ENCODE data around the gene MUSK. TPM values are rescaled to one million over a fixed set of nuclear protein-coding genes. Genes with fewer than 3 reads are reported as not detected.

Gene MUSK
- polyA plus RNA-seq, 1 experiment, result 0.58 TPM

DNA sequence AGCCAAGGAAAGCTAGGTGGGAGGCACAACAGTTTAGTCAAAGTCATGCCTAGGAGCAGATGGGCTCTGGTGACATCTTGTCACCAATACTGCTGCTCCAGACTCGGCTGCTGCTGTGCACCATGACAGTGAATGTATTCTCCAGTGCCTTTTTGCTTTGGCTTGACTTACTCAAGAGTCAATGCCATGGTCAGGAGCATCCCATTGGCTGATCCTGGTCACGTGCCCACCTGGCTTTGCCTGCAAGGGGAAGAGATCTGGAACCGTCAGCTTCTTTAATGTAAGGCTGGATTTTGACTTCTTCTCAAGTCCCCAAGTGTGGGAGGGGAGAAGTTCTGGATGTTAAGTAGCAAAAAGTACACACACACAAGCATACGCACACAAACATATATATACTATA is 19.9 kb upstream of the MUSK start:
- no peak for DNase-seq (ENCODE audit: low read depth, low spot score)
- TF ChIP-seq, protein P1, sequence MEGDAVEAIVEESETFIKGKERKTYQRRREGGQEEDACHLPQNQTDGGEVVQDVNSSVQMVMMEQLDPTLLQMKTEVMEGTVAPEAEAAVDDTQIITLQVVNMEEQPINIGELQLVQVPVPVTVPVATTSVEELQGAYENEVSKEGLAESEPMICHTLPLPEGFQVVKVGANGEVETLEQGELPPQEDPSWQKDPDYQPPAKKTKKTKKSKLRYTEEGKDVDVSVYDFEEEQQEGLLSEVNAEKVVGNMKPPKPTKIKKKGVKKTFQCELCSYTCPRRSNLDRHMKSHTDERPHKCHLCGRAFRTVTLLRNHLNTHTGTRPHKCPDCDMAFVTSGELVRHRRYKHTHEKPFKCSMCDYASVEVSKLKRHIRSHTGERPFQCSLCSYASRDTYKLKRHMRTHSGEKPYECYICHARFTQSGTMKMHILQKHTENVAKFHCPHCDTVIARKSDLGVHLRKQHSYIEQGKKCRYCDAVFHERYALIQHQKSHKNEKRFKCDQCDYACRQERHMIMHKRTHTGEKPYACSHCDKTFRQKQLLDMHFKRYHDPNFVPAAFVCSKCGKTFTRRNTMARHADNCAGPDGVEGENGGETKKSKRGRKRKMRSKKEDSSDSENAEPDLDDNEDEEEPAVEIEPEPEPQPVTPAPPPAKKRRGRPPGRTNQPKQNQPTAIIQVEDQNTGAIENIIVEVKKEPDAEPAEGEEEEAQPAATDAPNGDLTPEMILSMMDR (IDR thresholded peaks at IDR 0.05; ENCODE audit: low read depth, low read length), result no peak
- Histone ChIP-seq H3K27ac (ENCODE audit: low read depth, low read length) (peak overlapping the region; percentile 21), H3K27me3 (ENCODE audit: control insufficient read depth, insufficient read depth, low read length) (no peaks in the 10 kb centered on the region), H3K4me3 (ENCODE audit: low read depth, low read length) (no peak overlapping the region), H3K9me3 (ENCODE audit: control insufficient read depth, insufficient read depth, low read length) (no peaks in the 10 kb centered on the region)
- POLR2A ChIA-PET, result no interaction called here
- CTCF ChIA-PET, result interaction anchor here (0.5 kb wide), 1 partner anchor 635 kb away, joined by 3 read pairs; no protein-coding TSS in a partner anchor

- ChIA-PET CTCF (no interaction called here), POLR2A (interaction anchor here (0.5 to 2.9 kb wide), 11 partner anchors 93 to 1005 kb away, joined by 3 to 25 read pairs (median 4); no protein-coding TSS in a partner anchor)
- peak; percentile 76 for DNase-seq (ENCODE audit: low read depth, low spot score)
- Histone ChIP-seq H3K27ac (ENCODE audit: low read depth, low read length) (peak overlapping the region; percentile 90), H3K4me3 (ENCODE audit: low read depth, low read length) (no peak overlapping the region), H3K27me3 (ENCODE audit: control insufficient read depth, insufficient read depth, low read length) (no peaks in the 10 kb centered on the region), H3K9me3 (ENCODE audit: control insufficient read depth, insufficient read depth, low read length) (no peaks in the 10 kb centered on the region)
- TF ChIP-seq, protein P1 (IDR thresholded peaks at IDR 0.05; ENCODE audit: low read depth, low read length), result no peak
These were observed 18.3 kb upstream of the MUSK start for GRCh38 chr9:110650261-110650660.

DNA sequence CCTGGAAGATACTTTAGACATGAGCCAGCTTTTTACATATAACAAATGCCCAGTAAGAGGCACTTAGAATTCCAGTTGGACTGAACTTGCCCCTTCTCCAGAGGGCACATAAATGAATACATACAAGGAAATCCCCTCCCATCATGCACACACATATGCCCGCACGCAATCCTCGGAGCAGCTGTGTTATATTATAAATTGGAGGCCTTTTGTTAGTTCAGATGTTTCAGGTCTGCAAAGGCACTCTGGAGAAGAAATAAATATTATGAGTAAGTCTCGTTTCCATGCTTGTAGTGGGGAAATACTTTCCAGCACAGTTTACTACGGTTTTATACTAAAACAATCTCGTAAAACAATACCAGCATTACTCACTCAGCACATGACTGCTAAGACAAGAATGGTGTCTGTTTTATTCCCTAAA is 17.6 kb upstream of the MUSK start:
- Histone ChIP-seq H3K4me3 (ENCODE audit: low read depth, low read length) (no peak overlapping the region), H3K27me3 (ENCODE audit: control insufficient read depth, insufficient read depth, low read length) (no peaks in the 10 kb centered on the region), H3K9me3 (ENCODE audit: control insufficient read depth, insufficient read depth, low read length) (no peaks in the 10 kb centered on the region), H3K27ac (ENCODE audit: low read depth, low read length) (peak overlapping the region; percentile 63)
- ChIA-PET CTCF (interaction anchor here (1.0 kb wide), 1 partner anchor 647 kb away, joined by 3 read pairs; no protein-coding TSS in a partner anchor), POLR2A (interaction anchor here (0.5 to 2.9 kb wide), 12 partner anchors 10 to 1005 kb away, joined by 3 to 25 read pairs (median 3); no protein-coding TSS in a partner anchor)
- peak; percentile 97 for DNase-seq (ENCODE audit: low read depth, low spot score)
- TF ChIP-seq, protein P1 (IDR thresholded peaks at IDR 0.05; ENCODE audit: low read depth, low read length), result no peak

DNA sequence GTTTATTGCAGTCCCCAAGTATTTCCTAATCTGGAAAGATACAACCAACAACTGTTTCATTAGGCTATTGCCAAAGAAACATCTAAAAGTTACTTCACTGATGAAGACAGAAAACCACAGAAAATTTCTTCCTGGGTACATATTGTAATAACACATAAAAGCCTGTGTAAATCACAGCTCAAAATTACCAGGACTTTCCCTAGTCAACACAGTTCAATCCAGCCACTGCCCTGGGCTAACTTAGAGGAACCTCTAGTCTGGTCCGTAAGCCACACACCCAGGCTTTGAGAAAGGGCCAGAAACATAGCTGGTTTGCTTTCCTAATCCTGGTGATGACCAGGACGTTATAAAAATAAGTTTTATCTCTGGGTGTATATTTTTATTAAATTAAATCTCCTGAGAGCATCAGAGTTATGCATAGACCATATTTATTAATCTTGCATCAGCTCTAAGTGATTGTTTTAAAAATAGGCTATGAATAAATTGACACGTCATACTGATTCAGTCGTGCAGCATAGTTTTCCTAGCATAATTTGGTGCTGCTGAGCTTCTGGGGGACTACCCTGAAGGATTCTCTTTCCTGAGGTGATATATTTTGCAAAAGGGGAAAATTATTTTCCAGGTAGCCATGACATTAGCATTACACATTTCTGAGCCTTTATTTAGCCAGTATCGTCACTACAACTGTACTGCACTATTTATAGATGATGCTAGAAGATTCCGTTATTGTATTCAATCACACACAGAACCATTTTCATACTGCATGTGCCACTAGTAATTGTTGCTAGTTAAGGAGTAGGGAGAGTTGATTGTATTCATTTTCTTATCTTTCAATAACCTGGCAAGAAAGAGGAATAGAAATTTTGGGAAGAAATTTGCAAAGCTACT is 12.6 kb upstream of the MUSK start:
- ChIA-PET POLR2A (interaction anchor here (0.6 kb wide), 1 partner anchor 87 kb away, joined by 3 read pairs; no protein-coding TSS in a partner anchor), CTCF (no interaction called here)
- no peak overlapping the region for H3K4me3 ChIP-seq (ENCODE audit: low read depth, low read length)
- H3K9me3 ChIP-seq (ENCODE audit: control insufficient read depth, insufficient read depth, low read length), result no peaks in the 10 kb centered on the region
- TF ChIP-seq, protein P1 (IDR thresholded peaks at IDR 0.05; ENCODE audit: low read depth, low read length), result no peak
- peak overlapping the region; percentile 69 for H3K27ac ChIP-seq (ENCODE audit: low read depth, low read length)
- DNase-seq (ENCODE audit: low read depth, low spot score), result no peak
- H3K27me3 ChIP-seq (ENCODE audit: control insufficient read depth, insufficient read depth, low read length), result no peaks in the 10 kb centered on the region
